Gastroesophageal sphincter (tissue), 3 donors: ENCODE results near the gene PLIN5.

Experiments
- CTCF ChIP-seq, 4 experiments: fragments of 200-600 bp in 2 of 4; fragments of 450-650 bp in 2 of 4; sonication (generic) in 1 of 4; IDR thresholded peaks; one replicate each; pipeline ENCODE4 v1.5.1; 2017 to 2019; ENCODE audit warnings: antibody characterized with exemption in 4 of 4, mild to moderate bottlenecking in 2 of 4, moderate library complexity in 2 of 4
- EP300 ChIP-seq: sonication (generic); formaldehyde crosslinking; IDR thresholded peaks from one replicate; pipeline ENCODE4 v1.6.1; 2017; ENCODE audit warnings: antibody characterized with exemption, mild to moderate bottlenecking
- POLR2AphosphoS5 ChIP-seq: sonication (generic); formaldehyde crosslinking; IDR thresholded peaks from one replicate; pipeline ENCODE4 v1.6.1; 2017; ENCODE audit warnings: antibody characterized with exemption

GRCh38 chr19:4576016-4576933 is 41.3 kb upstream of the PLIN5 start:
- TF ChIP-seq CTCF (IDR thresholded peaks at IDR 0.05) (peak in 3 of 4 experiments; percentile 48 to 68 (median 56)), EP300 (no peak), POLR2AphosphoS5 (no peak)
